PC-3 (cell line): ENCODE data around the gene RNF123. TPM values are rescaled to one million over a fixed set of nuclear protein-coding genes. Genes with fewer than 3 reads are reported as not detected.

Experiments
- ATAC-seq: fragments of 200-7000 bp; cut with Tn5 transposase; 2 replicates; pipeline ENCODE4 v1.9.1; 2020; ENCODE audit warnings: mild to moderate bottlenecking, moderate library complexity
- BruUV-seq: library from RNA; stranded (reverse); fragments of 400-500 nt; replicated peaks from 2 replicates; lab custom pipeline; 2021; lab: Mats Ljungman, UMichigan
- CTCF ChIA-PET: fragments of 300-600 bp; sonication (Branson Sonifier 250); formaldehyde crosslinking; loops from one replicate; lab custom pipeline; 2022; ENCODE audit warnings: antibody characterized with exemption; lab: Charles Lee
- POLR2A ChIA-PET: fragments of 300-600 bp; sonication (Branson Sonifier 250); formaldehyde crosslinking; loops from one replicate; lab custom pipeline; 2022; ENCODE audit warnings: antibody characterized with exemption; ENCODE audit not compliant: unreplicated experiment; lab: Charles Lee
- DNase-seq: peaks from one replicate; pipeline ENCODE4 v3.0.0-alpha.2; 2015
- H2AFZ ChIP-seq: fragments of 300-600 bp; sonication (generic); 2 replicates; pipeline ENCODE4 v1.6.0; 2016; ENCODE audit warnings: antibody characterized with exemption, low read length
- H3F3A ChIP-seq: fragments of 300-600 bp; sonication (generic); one replicate; pipeline ENCODE4 v1.6.0; 2017; ENCODE audit warnings: antibody characterized with exemption, low read length, control low read depth, mild to moderate bottlenecking; ENCODE audit not compliant: unreplicated experiment
- H3K27ac ChIP-seq: fragments of 300-600 bp; sonication (generic); 2 replicates; pipeline ENCODE4 v1.5.1; 2016; ENCODE audit warnings: mild to moderate bottlenecking, low read length
- H3K27me3 ChIP-seq: fragments of 300-600 bp; sonication (generic); 2 replicates; pipeline ENCODE4 v1.6.1; 2016; ENCODE audit warnings: low read length, mixed read lengths
- H3K36me3 ChIP-seq: fragments of 300-600 bp; sonication (generic); 2 replicates; pipeline ENCODE4 v1.6.1; 2016; ENCODE audit warnings: low read depth, mixed run types, low read length, mixed read lengths
- H3K4me1 ChIP-seq: fragments of 300-600 bp; sonication (generic); 2 replicates; pipeline ENCODE4 v1.5.1; 2016; ENCODE audit warnings: low read length; ENCODE audit not compliant: insufficient read depth
- H3K4me2 ChIP-seq: fragments of 300-600 bp; sonication (generic); 2 replicates; pipeline ENCODE4 v1.6.0; 2016; ENCODE audit warnings: low read length
- H3K4me3 ChIP-seq: fragments of 300-600 bp; sonication (generic); 2 replicates; pipeline ENCODE4 v1.5.1; 2016; ENCODE audit warnings: mild to moderate bottlenecking, low read length, mixed read lengths
- H3K79me2 ChIP-seq: fragments of 300-600 bp; sonication (generic); 2 replicates; pipeline ENCODE4 v1.6.1; 2017; ENCODE audit warnings: low read length, mixed read lengths
- H3K9ac ChIP-seq: fragments of 300-600 bp; sonication (generic); 2 replicates; pipeline ENCODE4 v1.6.0; 2016; ENCODE audit warnings: mild to moderate bottlenecking, low read length
- H3K9me2 ChIP-seq: fragments of 300-600 bp; sonication (generic); replicated peaks from 2 replicates; pipeline ENCODE4 v1.6.1; 2016; ENCODE audit warnings: mixed run types, low read length, mixed read lengths
- H3K9me3 ChIP-seq: fragments of 300-600 bp; sonication (generic); 2 replicates; pipeline ENCODE4 v1.6.1; 2016; ENCODE audit warnings: low read length, mixed read lengths
- H4K20me1 ChIP-seq: fragments of 300-600 bp; sonication (generic); 2 replicates; pipeline ENCODE4 v1.6.1; 2016; ENCODE audit warnings: low read length, mixed read lengths
- EZH2 ChIP-seq: fragments of 300-600 bp; sonication (generic); IDR thresholded peaks from one replicate; pipeline ENCODE4 v1.6.1; 2017; ENCODE audit warnings: antibody characterized with exemption, mild to moderate bottlenecking, low read length; ENCODE audit not compliant: unreplicated experiment
- EZH2phosphoT487 ChIP-seq: fragments of 300-600 bp; sonication (generic); IDR thresholded peaks from 2 replicates; pipeline ENCODE4 v1.6.1; 2018; ENCODE audit warnings: mild to moderate bottlenecking, antibody characterized with exemption, low read length, borderline replicate concordance
- intact Hi-C: fragments of 100-400 bp; cut with micrococcal nuclease; formaldehyde crosslinking; loops from 2 replicates; pipeline ENCODE4 v1.9.0; 2023
- total RNA-seq: library from RNA; depleted of rRNA; stranded (reverse); fragments of >200 nt; gene quantifications from 2 replicates; pipeline ENCODE4 v1.2.3, GENCODE V29; 2014
- TF ChIP-seq, protein P1 (sequence below): fragments of 300-600 bp; sonication (generic); conservative IDR thresholded peaks from 2 replicates; pipeline ENCODE4 v1.5.1; 2017; ENCODE audit warnings: antibody characterized with exemption, low read depth, mild to moderate bottlenecking, low read length

The RNF123 gene
- total RNA-seq, 1 experiment from 2014 or later: 38.6 TPM

DNA sequence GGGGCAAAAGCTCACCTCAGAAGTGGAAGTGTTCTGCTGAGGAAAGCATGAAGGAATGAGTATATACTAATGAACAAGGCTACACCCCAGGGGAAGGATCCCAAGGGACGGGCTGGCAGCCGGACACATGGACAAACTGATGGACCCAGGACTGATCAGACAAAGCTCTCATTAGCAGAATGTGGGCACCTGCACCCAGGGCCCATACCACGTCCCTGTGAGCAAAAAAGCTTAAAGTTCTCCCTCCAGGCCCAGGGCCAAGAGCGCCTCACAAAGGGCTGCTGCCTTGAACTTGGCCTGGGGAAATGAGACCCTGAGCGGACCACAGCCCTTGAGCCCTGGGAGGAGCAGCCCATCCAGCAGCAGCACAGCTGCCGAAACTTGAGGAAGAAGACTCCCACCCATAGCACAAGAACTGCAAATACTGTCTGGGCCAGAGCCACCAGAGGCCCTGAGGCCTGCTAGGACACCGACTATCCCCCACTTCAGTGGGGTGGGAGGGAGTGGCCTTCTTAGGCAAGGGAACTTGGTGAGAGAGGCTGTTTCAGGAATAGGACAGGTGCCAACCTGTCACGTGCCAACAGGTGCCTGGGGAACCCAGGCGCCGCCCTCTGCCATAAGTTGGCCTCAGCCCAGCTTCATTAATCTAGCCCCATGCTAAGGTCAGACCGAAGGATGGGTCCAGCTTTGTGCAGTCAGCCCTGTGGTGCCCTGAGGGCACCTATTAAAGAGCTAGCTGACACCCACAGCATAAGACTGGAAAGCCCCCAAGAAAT lies 36.7 kb downstream of the RNF123 start:
- no peaks in the 10 kb centered on the region for H4K20me1 ChIP-seq
- no peak overlapping the region for H2AFZ ChIP-seq
- no peaks in the 10 kb centered on the region for H3K9me2 ChIP-seq
- no peaks in the 10 kb centered on the region for H3K9me3 ChIP-seq
- no peaks in the 10 kb centered on the region for H3K27me3 ChIP-seq
- H3K4me3 ChIP-seq: no peak overlapping the region
- ATAC-seq (no peak), DNase-seq (no peak)
- no TSS peak for BruUV-seq
- no peak overlapping the region for H3K27ac ChIP-seq
- H3K79me2 ChIP-seq: peaks cover 17% of the 10 kb centered on the region
- no peak overlapping the region for H3K4me2 ChIP-seq
- ChIA-PET POLR2A (no interaction called here), CTCF (no interaction called here)
- peaks cover 17% of the 10 kb centered on the region for H3K4me1 ChIP-seq
- no peaks in the 10 kb centered on the region for H3F3A ChIP-seq
- intact Hi-C loops: no loop called here
- peaks cover 21% of the 10 kb centered on the region for H3K36me3 ChIP-seq
- no peak overlapping the region for H3K9ac ChIP-seq
- TF ChIP-seq, protein P1, sequence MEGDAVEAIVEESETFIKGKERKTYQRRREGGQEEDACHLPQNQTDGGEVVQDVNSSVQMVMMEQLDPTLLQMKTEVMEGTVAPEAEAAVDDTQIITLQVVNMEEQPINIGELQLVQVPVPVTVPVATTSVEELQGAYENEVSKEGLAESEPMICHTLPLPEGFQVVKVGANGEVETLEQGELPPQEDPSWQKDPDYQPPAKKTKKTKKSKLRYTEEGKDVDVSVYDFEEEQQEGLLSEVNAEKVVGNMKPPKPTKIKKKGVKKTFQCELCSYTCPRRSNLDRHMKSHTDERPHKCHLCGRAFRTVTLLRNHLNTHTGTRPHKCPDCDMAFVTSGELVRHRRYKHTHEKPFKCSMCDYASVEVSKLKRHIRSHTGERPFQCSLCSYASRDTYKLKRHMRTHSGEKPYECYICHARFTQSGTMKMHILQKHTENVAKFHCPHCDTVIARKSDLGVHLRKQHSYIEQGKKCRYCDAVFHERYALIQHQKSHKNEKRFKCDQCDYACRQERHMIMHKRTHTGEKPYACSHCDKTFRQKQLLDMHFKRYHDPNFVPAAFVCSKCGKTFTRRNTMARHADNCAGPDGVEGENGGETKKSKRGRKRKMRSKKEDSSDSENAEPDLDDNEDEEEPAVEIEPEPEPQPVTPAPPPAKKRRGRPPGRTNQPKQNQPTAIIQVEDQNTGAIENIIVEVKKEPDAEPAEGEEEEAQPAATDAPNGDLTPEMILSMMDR: no peak
- TF ChIP-seq EZH2 (no peak), EZH2phosphoT487 (no peak)

DNA sequence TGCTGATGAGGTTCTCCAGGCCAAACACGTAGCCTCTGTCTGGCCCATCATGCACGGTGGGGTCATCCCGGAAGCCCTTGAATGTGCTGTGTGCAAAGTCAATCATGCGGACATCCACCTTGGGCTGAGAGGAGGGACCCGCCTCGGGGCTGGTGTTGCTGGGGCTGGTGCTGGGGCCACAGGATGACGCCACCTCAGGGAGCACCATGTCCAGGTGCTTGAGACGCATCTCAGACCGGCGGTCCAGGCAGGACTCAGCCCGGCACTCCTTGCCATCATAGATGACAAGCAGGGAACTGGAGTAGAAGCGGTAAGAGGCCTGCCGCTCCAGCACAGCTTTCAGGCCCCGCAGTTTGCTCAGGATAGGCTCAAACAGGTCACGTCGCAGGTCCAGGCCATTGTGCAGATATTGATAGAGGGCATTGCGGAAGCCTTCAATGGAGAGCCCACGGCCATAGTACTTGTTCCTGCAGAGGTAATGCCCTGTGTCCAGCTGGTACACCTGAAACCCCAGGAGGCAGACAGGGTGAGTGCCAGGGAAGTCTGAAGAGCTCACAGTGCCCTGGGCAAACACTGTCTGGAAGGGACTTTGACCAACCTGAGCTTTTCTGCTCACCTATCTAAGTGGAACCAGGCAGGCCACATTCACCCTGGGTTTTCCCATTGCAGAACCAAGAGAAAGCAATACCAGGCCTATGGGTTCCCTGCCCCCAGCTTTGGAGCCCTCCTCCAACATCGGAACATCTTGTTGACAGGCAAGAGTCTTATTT lies 38.0 kb downstream of the RNF123 start:
- Histone ChIP-seq H3K9me2 (no peaks in the 10 kb centered on the region), H3K27ac (no peak overlapping the region), H3K4me3 (no peak overlapping the region), H2AFZ (no peak overlapping the region), H3K9ac (no peak overlapping the region), H3K27me3 (no peaks in the 10 kb centered on the region), H3F3A (no peaks in the 10 kb centered on the region), H3K79me2 (peaks cover 13% of the 10 kb centered on the region), H3K36me3 (peaks cover 16% of the 10 kb centered on the region), H3K9me3 (no peaks in the 10 kb centered on the region), H3K4me2 (no peak overlapping the region), H3K4me1 (peaks cover 16% of the 10 kb centered on the region), H4K20me1 (no peaks in the 10 kb centered on the region)
- POLR2A ChIA-PET: no interaction called here
- BruUV-seq: no TSS peak
- TF ChIP-seq EZH2phosphoT487 (no peak), EZH2 (no peak)
- TF ChIP-seq, protein P1: no peak
- intact Hi-C loops: no loop called here
- CTCF ChIA-PET: no interaction called here
- ATAC-seq (no peak), DNase-seq (no peak)

DNA sequence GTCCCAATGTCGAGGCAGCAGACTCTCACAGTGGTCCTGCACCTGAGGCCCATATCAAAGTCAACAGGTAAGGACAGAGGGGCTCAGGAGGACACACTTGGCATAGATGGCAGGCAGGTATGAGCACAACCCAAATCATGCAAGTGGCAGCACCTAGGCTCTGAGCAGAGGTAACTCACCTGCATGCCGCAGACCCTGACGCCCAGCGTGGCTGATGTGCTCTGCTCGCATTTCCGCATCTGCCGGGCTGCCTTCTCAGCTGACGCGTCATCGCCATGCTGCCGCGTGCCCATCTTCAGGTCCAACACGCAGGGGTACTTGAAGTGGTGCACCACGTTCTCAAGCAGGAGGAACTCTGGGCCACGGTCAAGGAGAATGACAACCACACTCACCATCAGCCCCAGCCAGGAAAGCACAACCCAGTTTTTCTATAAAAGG lies 38.6 kb downstream of the RNF123 start:
- no peaks in the 10 kb centered on the region for H3K9me3 ChIP-seq
- no peak overlapping the region for H3K27ac ChIP-seq
- no peak overlapping the region for H3K4me2 ChIP-seq
- intact Hi-C loops: no loop called here
- no peak overlapping the region for H2AFZ ChIP-seq
- no peak overlapping the region for H3K4me3 ChIP-seq
- H3K9me2 ChIP-seq: no peaks in the 10 kb centered on the region
- CTCF ChIA-PET: no interaction called here
- peaks cover 7% of the 10 kb centered on the region for H3K79me2 ChIP-seq
- no TSS peak for BruUV-seq
- TF ChIP-seq EZH2: no peak
- no peak for TF ChIP-seq EZH2phosphoT487
- TF ChIP-seq, protein P1: no peak
- peaks cover 18% of the 10 kb centered on the region; the same call in 1 of the 2 replicates for H3K36me3 ChIP-seq
- H3K27me3 ChIP-seq: no peaks in the 10 kb centered on the region
- POLR2A ChIA-PET: no interaction called here
- no peak for ATAC-seq
- peaks cover 10% of the 10 kb centered on the region for H3K4me1 ChIP-seq
- no peaks in the 10 kb centered on the region for H3F3A ChIP-seq
- H4K20me1 ChIP-seq: no peaks in the 10 kb centered on the region
- H3K9ac ChIP-seq: no peak overlapping the region
- no peak for DNase-seq
